BE2C (cell line): ENCODE results near the gene PLCL1.
"Not testable (repeated sequence)": the region's sequence is repeated elsewhere in the genome, so short reads cannot be mapped to it uniquely, and the experiment has no call there.

Source experiments
- DNase-seq: peaks from one replicate; pipeline ENCODE4 v3.0.0-alpha.2; 2020
- H3K27me3 ChIP-seq: fragments of 250-450 bp; sonication (Bioruptor Pico); 2 replicates; pipeline ENCODE4 v1.5.1; 2020; ENCODE audit warnings: mild to moderate bottlenecking
- H3K36me3 ChIP-seq: fragments of 250-450 bp; sonication (Bioruptor Pico); 2 replicates; pipeline ENCODE4 v1.5.1; 2020; ENCODE audit warnings: mild to moderate bottlenecking
- H3K4me1 ChIP-seq: fragments of 250-450 bp; sonication (Bioruptor Pico); 2 replicates; pipeline ENCODE4 v1.5.1; 2020
- H3K4me3 ChIP-seq: 2 replicates; pipeline ENCODE4 v1.5.1; 2011; ENCODE audit warnings: low read depth, low read length
- H3K9me3 ChIP-seq: fragments of 250-450 bp; sonication (Bioruptor Pico); 2 replicates; pipeline ENCODE4 v1.5.1; 2020
- CTCF ChIP-seq: IDR thresholded peaks from 2 replicates; pipeline ENCODE4 v1.5.1; 2012; ENCODE audit warnings: mild to moderate bottlenecking, low read depth, low read length

The PLCL1 gene

GRCh38 chr2:197828464-197829135 lies 24.2 kb downstream of the PLCL1 start:
- Histone ChIP-seq H3K27me3 (no peaks in the 10 kb centered on the region), H3K4me3 (no peak overlapping the region), H3K9me3 (no peaks in the 10 kb centered on the region), H3K36me3 (no peaks in the 10 kb centered on the region), H3K4me1 (peaks cover 3% of the 10 kb centered on the region)
- no peak for DNase-seq
- TF ChIP-seq CTCF, result no peak

GRCh38 chr2:197834771-197835170 lies 30.4 kb downstream of the PLCL1 start:
- not testable (repeated sequence) for H3K4me3 ChIP-seq, H3K27me3 ChIP-seq, H3K4me1 ChIP-seq, DNase-seq, H3K9me3 ChIP-seq, H3K36me3 ChIP-seq

GRCh38 chr2:197835293-197835692 lies 30.9 kb downstream of the PLCL1 start:
- Histone ChIP-seq H3K36me3 (no peaks in the 10 kb centered on the region), H3K4me3 (no peak overlapping the region), H3K4me1 (no peaks in the 10 kb centered on the region), H3K9me3 (no peaks in the 10 kb centered on the region), H3K27me3 (no peaks in the 10 kb centered on the region)
- DNase-seq, result no peak
- no peak for TF ChIP-seq CTCF

- H3K4me3 ChIP-seq, result no peak overlapping the region
- H3K4me1 ChIP-seq, result no peaks in the 10 kb centered on the region
- no peak for DNase-seq
- no peak for TF ChIP-seq CTCF
- H3K27me3 ChIP-seq, result no peaks in the 10 kb centered on the region
- no peaks in the 10 kb centered on the region for H3K36me3 ChIP-seq
- no peaks in the 10 kb centered on the region for H3K9me3 ChIP-seq
Observed at GRCh38 chr2:197838036-197838435, 33.6 kb downstream of the PLCL1 start.

GRCh38 chr2:197838579-197838978 lies 34.2 kb downstream of the PLCL1 start:
- no peaks in the 10 kb centered on the region for H3K9me3 ChIP-seq
- DNase-seq, result no peak
- H3K27me3 ChIP-seq, result no peaks in the 10 kb centered on the region
- no peaks in the 10 kb centered on the region for H3K36me3 ChIP-seq
- TF ChIP-seq CTCF, result no peak
- no peak overlapping the region for H3K4me3 ChIP-seq
- no peaks in the 10 kb centered on the region for H3K4me1 ChIP-seq

GRCh38 chr2:197839327-197839726 lies 34.9 kb downstream of the PLCL1 start:
- DNase-seq, result no peak
- Histone ChIP-seq H3K27me3 (no peaks in the 10 kb centered on the region), H3K4me3 (no peak overlapping the region), H3K36me3 (no peaks in the 10 kb centered on the region), H3K4me1 (no peaks in the 10 kb centered on the region), H3K9me3 (no peaks in the 10 kb centered on the region)
- no peak for TF ChIP-seq CTCF
